Heart right ventricle (tissue), 16 donors: ENCODE results near the gene KCTD20. TPM values are rescaled to one million over a fixed set of nuclear protein-coding genes. Genes with fewer than 3 reads are reported as not detected.
"Not testable (repeated sequence)": the region's sequence is repeated elsewhere in the genome, so short reads cannot be mapped to it uniquely, and the experiment has no call there.

ENCODE experiments used
- ATAC-seq, 8 donors: fragments of 200-7000 bp; cut with Tn5 transposase; one replicate each; pipeline ENCODE4 v1.9.1; 2020; ENCODE audit warnings: mild to moderate bottlenecking in 8 of 8, moderate library complexity in 8 of 8, moderate number of reproducible peaks in 1 of 8
- DNase-seq, 2 donors: peaks; one replicate each; pipeline ENCODE4 v3.0.0-alpha.2; 2020
- H3K27ac ChIP-seq, 10 donors: fragments of 200-600 bp; sonication (generic) in 2 of 10; one replicate each; pipeline versions ENCODE4 v1.5.0 to v1.8.0; 2020 to 2022; ENCODE audit warnings: mild to moderate bottlenecking in 3 of 10
- H3K27me3 ChIP-seq, 7 donors: fragments of 200-600 bp; one replicate each; pipeline ENCODE4 v1.8.0; 2021 to 2022; ENCODE audit warnings: mild to moderate bottlenecking in 2 of 7
- H3K36me3 ChIP-seq, 9 donors: fragments of 200-600 bp; sonication (generic) in 1 of 9; one replicate each; pipeline versions ENCODE4 v1.5.0 to v1.8.0; 2020 to 2022; ENCODE audit warnings: mild to moderate bottlenecking in 2 of 9
- H3K4me1 ChIP-seq, 9 donors: fragments of 200-600 bp; sonication (generic) in 1 of 9; one replicate each; pipeline versions ENCODE4 v1.5.0 to v1.8.0; 2020 to 2022; ENCODE audit warnings: mild to moderate bottlenecking in 4 of 9
- H3K4me3 ChIP-seq, 10 donors: fragments of 200-600 bp; sonication (generic) in 2 of 10; one replicate each; pipeline versions ENCODE4 v1.5.0 to v1.8.0; 2020 to 2022; ENCODE audit warnings: mild to moderate bottlenecking in 7 of 10, moderate library complexity in 2 of 10
- H3K9me3 ChIP-seq, 11 donors: fragments of 200-600 bp in 10 of 11; sonication (generic) in 2 of 11; one replicate each; pipeline versions ENCODE4 v1.5.0 to v1.8.0; 2013 to 2022; ENCODE audit warnings: mild to moderate bottlenecking in 2 of 11, control low read depth in 1 of 11, moderate library complexity in 1 of 11
- CTCF ChIP-seq, 9 donors: fragments of 200-600 bp; sonication (generic) in 2 of 9; IDR thresholded peaks; one replicate each; pipeline versions ENCODE4 v1.5.0 to v1.8.0; 2021 to 2022; ENCODE audit warnings: antibody characterized with exemption in 9 of 9, mild to moderate bottlenecking in 5 of 9, moderate library complexity in 1 of 9
- WGBS, 2 donors: extraction: QIAGEN DNeasy Blood & Tissue Kit; methylation state at CpG; one replicate each; pipeline ENCODE4 v1.1.7; 2013; ENCODE audit warnings: inconsistent platforms in 1 of 2; 5-methylcytosine and 5-hydroxymethylcytosine counted together
- intact Hi-C, 10 donors: fragments of 100-400 bp; cut with DNase I; formaldehyde crosslinking; loops; one replicate each; pipeline versions ENCODE4 v1.11.1 to v1.14.2; 2022
- long read RNA-seq, 3 donors: library from polyadenylated mRNA; unstranded; transcript quantifications; one replicate each; pipeline ENCODE4 v2.0.0, GENCODE V29; 2020 to 2021
- polyA plus RNA-seq, 2 donors: library from polyadenylated mRNA; stranded (reverse); fragments of 200-250 nt; gene quantifications; one replicate each; pipeline ENCODE4 v1.2.3, GENCODE V29; 2013
- total RNA-seq, 10 donors: library from RNA; stranded (reverse); fragmentation: NEBNext Ultra II Directional in 3 of 10; extraction: Animal tissue kit (Norgen Biotek cat#: 25700) in 3 of 10; gene quantifications; one replicate each; pipeline versions ENCODE4 v1.2.1 to v1.2.4, GENCODE V29; 2021 to 2023
- donor health status: Arrhythmogenic right ventricular cardiomyopathy.
- donor health status: ischemic (EF 13 %, LVEDD 7.1; RV severe dilation, severe dysfunction).
- donor health status: healthy with polysubstance abuse.
- donor health status: DM: no; HTN: yes; CAD: no.
- donor health status: DM: no; HTN: no; CAD: no.
- donor health status: ischemic (EF 25% LVEDD 6.9; RV normal size, moderate dysfunction).
- donor health status: ischemic (EF 25% LVEDD 5.7; RV mildly dilated, moderate dysfunction).
- donor health status: healthy.
- donor health status: DM: yes; HTN: yes; CAD: no.
- donor health status: Ischemic cardiomyopathy.
- donor health status: ischemic (EF 35%, LVEDD 5.7; RV mildly dilated, moderate dysfunction).
- donor health status: nonischemic (EF 11% LVEDD 7.7; RV severe dilation, severe dysfunction).
- donor health status: DM: yes; HTN: yes; CAD: no.
- donor health status: PGD.
- donor health status: ischemic (EF 29% LVEDD 5.4; RV normal size, mild dysfunction).
- donor health status: nonischemic (EF 23%, LVEDD 6.1; RV moderate dilation, normal function).

Gene KCTD20
- total RNA-seq (10 to 100 TPM; 21.4 to 36.6 (median 26.1) TPM), polyA plus RNA-seq (10 to 100 TPM in 1 of 2 donors, 1 to 10 TPM in 1; 8.9 to 13.4 TPM)
- long read RNA-seq, donor 1, full-length matches to known transcripts: 15 of 25 reads
- long read RNA-seq, donor 1, partial matches to known transcripts: 4 of 25 reads
- long read RNA-seq, donor 1, other reads (novel, unspliced or antisense): 6 of 25 reads
- long read RNA-seq, donor 2, full-length matches to known transcripts: 22 of 38 reads
- long read RNA-seq, donor 2, partial matches to known transcripts: 9 of 38 reads
- long read RNA-seq, donor 2, other reads (novel, unspliced or antisense): 7 of 38 reads
- long read RNA-seq, donor 3, full-length matches to known transcripts: 66 of 112 reads
- long read RNA-seq, donor 3, partial matches to known transcripts: 12 of 112 reads
- long read RNA-seq, donor 3, other reads (novel, unspliced or antisense): 34 of 112 reads

DNA sequence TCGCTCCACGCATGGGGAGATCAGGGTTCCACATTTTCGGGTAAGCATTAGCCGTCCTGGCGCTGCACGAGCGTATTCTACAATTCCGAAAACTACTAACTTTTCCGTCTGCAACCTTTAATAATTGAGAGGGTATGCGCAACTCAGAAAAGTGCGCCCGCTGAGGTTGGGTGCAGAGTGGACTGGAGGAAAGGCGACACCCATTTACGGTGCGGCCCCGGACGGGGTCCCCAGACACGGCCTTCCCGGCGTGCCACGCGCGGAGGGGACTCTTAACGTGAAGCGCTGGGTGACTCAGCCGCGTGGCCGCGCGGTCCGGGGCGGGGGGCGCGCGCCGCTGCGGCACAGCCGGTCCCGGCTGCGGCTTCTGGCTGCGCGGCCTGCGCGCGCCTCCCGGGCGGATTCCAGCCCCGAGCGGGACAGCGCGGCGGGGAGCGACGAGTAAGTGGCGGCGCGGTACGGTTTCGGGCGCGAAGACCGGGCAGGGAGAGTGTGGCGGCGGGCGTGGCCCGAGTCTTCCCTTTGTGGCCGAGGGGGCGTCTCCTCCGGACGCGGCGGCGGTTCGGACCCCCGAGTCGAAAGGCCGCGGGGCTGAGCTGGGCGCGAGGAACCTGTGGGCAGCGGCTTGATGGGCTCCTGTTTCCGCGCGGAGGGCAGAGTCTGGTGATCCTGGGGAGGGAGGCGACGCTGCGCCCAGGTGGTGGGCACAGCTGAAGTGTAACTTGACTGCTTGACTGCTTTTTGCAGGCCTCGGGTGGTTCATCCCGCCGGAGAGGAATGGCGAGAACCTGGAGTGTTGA lies at the start of gene KCTD20, which contains the start of gene PXT1:
Gene KCTD20, plus strand, starts transcription at position 330 of the 800 bp plus-strand sequence. CDS start 27,098 bp downstream, outside the sequence.
Gene PXT1, minus strand, starts transcription at position 184 of the 800 bp plus-strand sequence. CDS start 16,772 bp downstream, outside the sequence.
- intact Hi-C loops: loop anchor here in 7 of 10 donors (1.0 to 10.0 kb wide), 8 partner anchors 20 to 236 kb away; partner anchors contain the start of genes SRSF3 (in 3 of the 7), STK38 (in 3 of the 7) and CDKN1A (in 1 of the 7)
- Histone ChIP-seq H3K27me3 (no peaks in the 10 kb centered on the region), H3K9me3 (no peaks in the 10 kb centered on the region), H3K27ac (peak within 1 kb of the TSS; percentile 96 to 100 (median 98)), H3K4me1 (peaks cover 8 to 51% (median 42%) of the 10 kb centered on the region in 9 donors), H3K36me3 (no peaks in the 10 kb centered on the region), H3K4me3 (peak within 1 kb of the TSS; percentile 74 to 98 (median 94))
- ATAC-seq (peak; percentile 88 to 96 (median 93)), DNase-seq (peak; percentile 89 to 91)
- 0% methylated on average over 76 to 91 of the region's 91 CpGs for WGBS, 2 donors
- peak in 1 of 9 donors; percentile 2 for TF ChIP-seq CTCF (IDR thresholded peaks at IDR 0.05)

GRCh38 chr6:36399970-36400369 lies 42.8 kb upstream of the KCTD20 start:
- H3K9me3 ChIP-seq: peaks cover 0 to 6% (median 0%) of the 10 kb centered on the region in 11 donors
- DNase-seq (no peak), ATAC-seq (no peak)
- 78 to 79% methylated on average over 1 of the region's 1 CpG for WGBS, 2 donors
- TF ChIP-seq CTCF (IDR thresholded peaks at IDR 0.05): no peak
- H3K36me3 ChIP-seq: no peaks in the 10 kb centered on the region
- H3K4me1 ChIP-seq: no peaks in the 10 kb centered on the region
- intact Hi-C loops: no loop called here
- no peak overlapping the region for H3K27ac ChIP-seq
- H3K27me3 ChIP-seq: peaks cover 0 to 13% (median 0%) of the 10 kb centered on the region in 7 donors
- H3K4me3 ChIP-seq: no peak overlapping the region

GRCh38 chr6:36402481-36402880 lies 40.3 kb upstream of the KCTD20 start:
- Histone ChIP-seq H3K27me3 (peaks cover 0 to 13% (median 0%) of the 10 kb centered on the region in 7 donors), H3K4me1 (no peaks in the 10 kb centered on the region), H3K36me3 (no peaks in the 10 kb centered on the region), H3K4me3 (no peak overlapping the region), H3K27ac (no peak overlapping the region), H3K9me3 (peaks cover 0 to 6% (median 0%) of the 10 kb centered on the region in 11 donors)
- 64 to 72% methylated on average over 3 of the region's 3 CpGs for WGBS, 2 donors
- ATAC-seq: no peak
- DNase-seq: no peak
- intact Hi-C loops: no loop called here
- no peak for TF ChIP-seq CTCF (IDR thresholded peaks at IDR 0.05)

DNA sequence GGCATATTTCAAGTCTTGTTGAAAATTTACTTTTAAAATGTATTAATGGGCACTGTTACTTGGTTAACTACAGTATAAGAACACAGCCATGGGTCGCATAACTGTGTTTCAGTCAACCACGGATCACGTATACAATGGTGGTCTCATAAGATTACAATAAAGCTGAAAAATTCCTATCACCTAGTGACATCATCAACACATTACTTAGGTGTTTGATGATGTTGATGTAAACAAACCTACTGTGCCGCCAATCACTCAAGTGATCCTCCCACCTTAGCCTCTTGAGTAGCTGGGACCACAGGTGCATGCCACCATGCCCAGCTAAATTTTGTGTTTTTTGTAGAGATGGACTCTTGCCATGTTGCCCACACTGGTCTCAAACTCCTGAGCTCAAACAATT lies 38.6 kb upstream of the KCTD20 start:
- Histone ChIP-seq H3K4me1 (no peaks in the 10 kb centered on the region), H3K36me3 (no peaks in the 10 kb centered on the region)
- no peak for ATAC-seq

DNA sequence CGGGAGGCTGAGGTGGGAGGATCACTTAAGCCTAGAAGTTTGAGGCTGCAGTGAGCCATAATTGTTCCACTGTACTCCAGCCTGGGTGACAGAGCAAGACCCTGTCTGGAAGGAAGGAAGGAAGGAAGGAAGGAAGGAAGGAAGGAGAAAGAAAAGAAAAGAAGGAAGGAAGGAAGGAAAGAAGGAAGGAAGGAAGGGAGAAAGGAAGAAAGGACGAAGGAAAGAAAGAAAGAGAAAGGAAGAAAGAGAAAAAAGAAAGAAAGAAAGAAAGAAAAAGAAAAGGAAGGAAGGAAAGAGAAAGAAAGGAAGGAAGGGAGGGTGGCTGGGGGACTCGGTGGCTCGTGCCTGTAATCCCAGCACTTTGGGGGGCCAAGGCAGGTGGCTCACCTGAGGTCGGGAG lies 33.1 kb upstream of the KCTD20 start:
- H3K9me3 ChIP-seq: peaks cover 0 to 17% (median 2%) of the 10 kb centered on the region in 11 donors
- ATAC-seq, H3K36me3 ChIP-seq, H3K27ac ChIP-seq, H3K27me3 ChIP-seq, H3K4me1 ChIP-seq, H3K4me3 ChIP-seq, DNase-seq, intact Hi-C loops: not testable (repeated sequence)
- 72 to 83% methylated on average over 5 of the region's 5 CpGs for WGBS, 2 donors

More for the DNA sequence above, 38.6 kb upstream of the KCTD20 start:
- H3K27ac ChIP-seq: no peak overlapping the region
- H3K9me3 ChIP-seq: no peaks in the 10 kb centered on the region
- intact Hi-C loops: no loop called here
- 95 to 96% methylated on average over 4 of the region's 4 CpGs for WGBS, 2 donors
- no peak overlapping the region for H3K4me3 ChIP-seq
- peaks cover 0 to 13% (median 0%) of the 10 kb centered on the region in 7 donors for H3K27me3 ChIP-seq
- no peak for TF ChIP-seq CTCF (IDR thresholded peaks at IDR 0.05)
- no peak for DNase-seq
